Measurements from ENCODE around the gene SLC27A6.
"Not testable (repeated sequence)": the region's sequence is repeated elsewhere in the genome, so short reads cannot be mapped to it uniquely, and the experiment has no call there.

Gene SLC27A6

GRCh38 chr5:129001841-129002526 lies 36.7 kb downstream of the SLC27A6 start:
- DNase-seq: no peak

DNA sequence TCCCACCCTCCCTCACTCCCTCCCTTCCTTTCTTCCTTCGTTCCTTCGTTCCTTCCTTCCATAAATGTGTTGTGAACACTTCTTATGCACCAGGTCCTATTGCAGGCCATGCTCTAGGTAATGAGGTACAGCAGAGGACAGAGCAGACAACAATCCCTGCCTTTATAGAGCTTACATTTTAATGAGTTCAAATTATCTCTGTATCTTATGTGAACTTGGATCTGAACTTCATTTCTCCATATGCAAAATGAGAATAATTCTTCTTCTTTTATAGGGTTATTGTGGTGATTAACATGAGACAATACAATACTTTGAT lies 37.2 kb downstream of the SLC27A6 start:
- DNase-seq: no peak

DNA sequence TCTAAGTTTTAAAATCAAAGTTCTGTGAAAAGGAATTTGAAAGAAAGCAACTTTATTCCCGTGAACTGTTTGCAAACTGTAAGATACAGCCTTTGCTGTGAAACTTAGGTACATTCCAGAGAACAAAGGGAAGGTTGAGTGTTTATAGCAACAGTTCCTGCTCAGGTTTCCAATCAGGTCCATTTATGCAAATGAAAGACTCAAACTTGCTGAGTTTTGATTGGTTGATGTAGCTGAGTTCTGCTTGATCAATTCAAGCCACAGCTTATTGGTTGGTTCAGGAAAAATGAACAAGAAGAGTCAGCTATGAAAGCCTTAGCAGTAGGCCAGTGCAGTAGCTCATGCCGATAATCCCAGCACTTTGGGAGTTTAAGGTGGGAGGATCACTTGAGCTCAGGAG lies 37.9 kb downstream of the SLC27A6 start:
- DNase-seq: no peak

DNA sequence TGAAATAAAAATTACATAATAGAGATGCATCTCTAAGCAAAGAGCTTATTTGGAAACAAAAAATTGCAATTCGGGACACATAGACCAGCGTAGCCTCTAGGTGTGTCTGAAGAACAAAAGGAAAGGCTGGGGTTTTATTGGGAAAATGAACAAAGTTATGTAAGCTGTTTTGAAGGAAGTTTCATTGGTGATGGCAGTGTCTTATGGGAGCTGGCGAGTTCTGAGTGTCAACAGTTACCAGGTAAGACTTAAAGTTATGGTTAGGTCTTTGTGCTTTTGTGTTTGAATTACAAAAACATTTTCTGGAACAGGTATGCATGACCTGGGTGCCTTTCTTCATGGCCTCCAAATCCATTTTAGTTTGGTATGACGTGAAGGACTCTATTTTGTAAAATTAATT lies 48.9 kb downstream of the SLC27A6 start:
- DNase-seq: no peak

- DNase-seq: no peak
Observed at GRCh38 chr5:129018837-129019236, 53.5 kb downstream of the SLC27A6 start.

GRCh38 chr5:129019401-129019908 lies 54.2 kb downstream of the SLC27A6 start:
- no peak for DNase-seq

DNA sequence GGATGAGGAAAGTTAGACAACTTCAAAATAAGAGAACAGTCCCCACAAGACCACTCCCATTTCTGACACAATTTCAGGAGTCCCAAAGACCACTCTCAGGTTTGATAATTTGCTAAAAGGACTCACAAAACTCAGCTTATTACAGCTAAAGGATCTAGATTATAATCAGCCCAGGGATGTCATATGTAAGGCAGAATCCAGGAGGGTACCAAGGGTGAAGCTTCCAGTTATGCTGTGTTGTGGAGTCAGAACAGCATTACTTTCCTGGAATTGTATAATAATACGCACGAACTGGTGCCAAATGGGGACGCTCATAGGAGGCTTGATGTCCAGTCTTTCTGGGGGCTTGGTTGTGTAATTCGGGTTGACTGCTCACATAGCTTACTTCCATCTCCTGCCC lies 55.4 kb downstream of the SLC27A6 start:
- no peak for DNase-seq

DNA sequence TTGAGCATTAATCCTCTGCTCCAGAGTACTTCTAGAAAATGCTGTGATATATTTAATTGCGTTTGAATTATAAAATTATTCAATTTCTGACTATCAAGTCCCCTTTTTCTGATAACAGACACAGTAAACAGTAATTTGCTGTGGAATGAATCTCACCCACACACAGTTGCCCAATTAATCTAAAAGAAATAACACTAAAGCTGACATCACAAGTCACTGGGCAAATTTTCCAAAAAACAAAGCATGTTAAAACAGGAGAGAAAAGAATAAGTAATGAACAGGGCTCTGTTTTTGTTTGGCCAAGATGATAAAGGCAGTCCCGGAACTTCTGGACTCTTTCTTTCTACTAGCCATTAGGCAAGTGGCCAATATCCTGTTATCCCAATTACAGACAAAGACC lies 56.5 kb downstream of the SLC27A6 start:
- no peak for DNase-seq

- no peak for DNase-seq
Observed at GRCh38 chr5:129022599-129022998, 57.3 kb downstream of the SLC27A6 start.

DNA sequence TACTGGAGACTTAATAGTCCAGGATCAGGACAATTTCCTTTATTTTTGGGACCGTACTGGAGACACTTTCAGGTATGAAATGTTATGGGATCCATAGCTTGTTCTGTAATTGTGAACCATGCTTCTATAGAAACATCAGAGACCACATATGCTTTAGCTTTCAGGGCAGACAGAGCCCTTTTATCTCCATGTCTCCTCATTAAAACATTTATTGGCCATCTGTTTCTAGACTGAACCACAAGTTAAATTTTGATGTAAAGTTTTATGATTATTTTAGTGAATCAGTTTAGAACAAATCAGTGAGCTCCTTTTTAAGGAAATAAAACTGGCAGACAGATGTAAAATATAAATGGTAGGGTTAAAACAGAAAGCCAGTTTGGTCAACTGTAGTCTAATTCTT lies 62.0 kb downstream of the SLC27A6 start:
- DNase-seq: no peak

DNA sequence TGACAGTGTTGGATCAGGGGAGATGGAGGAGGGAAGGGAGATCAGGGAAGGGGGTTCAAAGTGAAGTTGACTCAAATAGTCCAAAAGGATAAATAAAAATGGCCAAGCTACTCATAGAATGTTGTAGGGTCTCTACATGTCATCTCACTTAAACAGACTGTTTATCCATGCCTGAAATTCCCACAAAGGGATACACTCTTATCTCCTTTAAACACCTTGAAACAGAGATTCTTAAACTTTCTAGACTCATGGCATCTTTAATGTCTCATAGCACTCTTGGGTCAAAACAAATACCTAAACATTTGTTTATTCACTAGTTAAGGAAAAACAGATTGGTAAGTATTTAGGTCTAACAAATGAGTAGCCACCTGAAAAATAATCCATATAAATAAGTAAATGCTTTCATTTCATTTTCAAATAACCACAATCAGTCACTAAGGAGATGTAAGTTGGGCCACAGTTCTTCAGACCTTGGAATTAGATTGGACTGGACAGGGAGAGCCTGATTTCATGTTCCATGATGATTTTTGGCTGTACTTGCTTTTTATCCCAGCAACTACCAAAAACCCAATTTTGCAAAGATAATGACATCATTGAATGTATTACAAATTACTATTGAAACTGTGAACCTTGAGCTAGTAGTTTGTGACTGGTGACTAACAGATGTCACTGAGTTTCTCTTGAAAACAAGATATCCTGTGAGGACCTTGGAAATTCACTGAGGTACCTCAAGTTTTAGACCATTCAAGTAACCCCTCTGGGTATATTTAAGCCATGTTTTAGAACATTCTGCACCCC lies 66.8 kb downstream of the SLC27A6 start:
- DNase-seq: no peak

DNA sequence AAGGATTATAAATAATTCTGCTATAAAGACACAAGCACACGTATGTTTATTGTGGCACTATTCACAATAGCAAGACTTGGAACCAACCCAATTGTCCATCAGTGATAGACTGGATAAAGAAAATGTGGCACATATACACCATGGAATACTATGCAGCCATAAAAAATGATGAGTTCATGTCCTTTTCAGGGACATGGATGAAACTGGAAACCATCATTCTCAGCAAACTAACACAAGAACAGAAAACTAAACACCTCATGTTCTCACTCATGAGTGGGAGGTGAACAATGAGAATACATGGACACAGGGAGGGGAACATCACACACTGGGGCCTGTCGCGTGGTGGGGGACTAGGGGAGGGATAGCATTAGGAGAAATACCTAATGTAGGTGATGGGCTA lies 71.0 kb downstream of the SLC27A6 start:
- not testable (repeated sequence) for DNase-seq

GRCh38 chr5:129041196-129041881 lies 76.1 kb downstream of the SLC27A6 start:
- DNase-seq: no peak

DNA sequence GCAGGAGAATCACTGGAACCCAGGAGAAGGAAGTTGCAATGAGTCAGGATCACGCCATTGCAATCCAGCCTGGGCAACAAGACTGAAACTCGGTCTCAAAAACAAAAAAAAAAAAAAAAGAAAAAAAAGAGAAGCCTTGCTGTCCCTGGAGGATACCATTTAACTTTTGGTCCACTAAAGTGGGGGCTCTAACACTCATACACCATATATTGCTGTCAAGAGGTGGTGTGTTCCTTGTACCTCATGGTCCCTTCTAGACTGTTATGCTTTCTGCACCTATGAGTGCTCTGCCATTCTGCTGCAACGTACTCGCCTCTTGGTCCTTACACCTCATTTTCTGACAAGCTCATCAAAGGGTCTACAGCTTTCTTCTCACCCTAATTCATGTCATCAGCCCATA lies 77.0 kb downstream of the SLC27A6 start:
- DNase-seq: no peak

DNA sequence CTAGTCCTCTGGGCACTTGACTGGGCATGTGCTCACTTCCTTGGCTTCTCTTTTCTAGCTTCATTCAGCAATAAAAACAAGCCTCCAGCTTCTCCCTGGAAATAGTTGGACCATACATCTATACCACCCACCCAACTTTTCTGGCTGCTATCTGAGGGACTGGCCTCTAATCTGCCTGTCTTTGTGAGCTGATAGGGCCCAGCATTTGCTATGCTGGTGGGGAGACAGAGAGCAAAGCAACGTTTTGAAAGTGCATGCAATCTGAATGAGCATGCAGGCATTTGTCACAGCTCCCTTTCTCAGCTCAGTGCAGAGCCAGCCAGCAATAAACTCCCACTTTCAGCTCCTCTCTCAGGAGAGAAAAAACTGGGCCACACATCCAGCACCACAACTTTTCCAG lies 78.6 kb downstream of the SLC27A6 start:
- no peak for DNase-seq

GRCh38 chr5:129046151-129046550 lies 80.9 kb downstream of the SLC27A6 start:
- no peak for DNase-seq

- DNase-seq: no peak
Observed at GRCh38 chr5:129048509-129048908, 83.2 kb downstream of the SLC27A6 start.

DNA sequence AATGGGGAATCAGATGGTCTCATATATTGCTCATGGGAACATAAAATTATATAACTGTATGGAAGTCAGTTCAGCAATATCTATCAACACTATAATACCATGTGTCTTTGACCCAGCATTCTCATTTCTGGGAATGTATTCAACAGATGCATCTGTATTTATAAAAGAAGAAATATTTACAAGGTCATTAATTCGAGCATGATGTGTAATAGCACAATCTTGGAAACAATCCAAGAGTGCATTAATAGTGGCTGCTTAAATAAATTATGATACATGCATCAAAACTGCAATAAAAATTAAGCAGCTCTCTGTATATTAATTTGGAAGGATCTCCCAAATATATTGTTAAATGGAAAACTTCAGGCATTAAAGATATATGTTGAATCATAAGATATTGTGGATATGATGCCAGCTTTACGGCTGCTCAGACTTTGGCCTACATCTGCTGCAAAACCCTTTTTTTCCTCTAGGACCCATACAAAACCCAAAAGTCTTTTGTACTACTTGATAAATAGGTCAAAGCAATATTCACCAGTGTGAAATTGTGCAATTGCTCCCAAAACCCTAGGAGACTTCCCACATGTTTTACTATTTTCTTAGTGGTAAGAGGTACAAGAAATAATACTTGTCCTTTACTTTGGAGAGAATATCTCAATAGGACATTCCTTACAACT lies 84.0 kb downstream of the SLC27A6 start:
- DNase-seq: no peak

GRCh38 chr5:129051283-129051682 lies 86.0 kb downstream of the SLC27A6 start:
- DNase-seq: no peak

- DNase-seq: no peak
Observed at GRCh38 chr5:129053438-129053837, 88.2 kb downstream of the SLC27A6 start.

- no peak for DNase-seq
Observed at GRCh38 chr5:129057329-129057728, 92.0 kb downstream of the SLC27A6 start.

GRCh38 chr5:129061849-129062248 lies 96.6 kb downstream of the SLC27A6 start:
- no peak for DNase-seq

- peak in 1 of 2 donors; percentile 24 for DNase-seq
Observed at GRCh38 chr5:129063483-129064113, 98.3 kb downstream of the SLC27A6 start.
